AG09309 (cell line): ENCODE data around the gene CDK5RAP2.

Experiments
- DNase-seq: peaks from one replicate; pipeline ENCODE4 v3.0.0-alpha.2; 2010; ENCODE audit warnings: low read depth
- H3K4me3 ChIP-seq: 2 replicates; pipeline ENCODE4 v1.5.1; 2011; ENCODE audit warnings: mild to moderate bottlenecking, low read depth, low read length, moderate library complexity; ENCODE audit not compliant: control insufficient read depth
- TF ChIP-seq, protein P1 (sequence below): IDR thresholded peaks from 2 replicates; pipeline ENCODE4 v1.5.1; 2011; ENCODE audit warnings: mild to moderate bottlenecking, low read depth, low read length, inconsistent platforms; ENCODE audit not compliant: insufficient read depth, control insufficient read depth; ENCODE audit errors: missing control alignments

Gene CDK5RAP2

DNA sequence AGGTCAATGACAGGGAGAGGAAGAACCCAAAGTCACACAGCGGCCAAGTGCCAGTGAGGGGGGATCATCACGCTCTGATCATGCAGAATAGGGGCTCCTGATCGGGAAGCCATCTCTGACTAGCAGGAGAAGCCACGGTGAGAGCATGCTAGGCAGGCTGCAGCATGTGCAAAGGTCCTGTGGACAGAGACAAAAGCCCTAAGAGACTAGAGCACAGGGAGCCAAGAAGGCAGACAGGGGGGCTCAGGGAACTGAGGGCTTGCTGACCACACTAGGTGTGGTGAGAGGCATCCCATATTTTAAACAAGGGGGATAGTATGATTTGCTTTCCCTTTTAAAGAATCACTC is 195.1 kb downstream of the CDK5RAP2 start:
- H3K4me3 ChIP-seq: no peak overlapping the region
- DNase-seq: no peak
- TF ChIP-seq, protein P1, sequence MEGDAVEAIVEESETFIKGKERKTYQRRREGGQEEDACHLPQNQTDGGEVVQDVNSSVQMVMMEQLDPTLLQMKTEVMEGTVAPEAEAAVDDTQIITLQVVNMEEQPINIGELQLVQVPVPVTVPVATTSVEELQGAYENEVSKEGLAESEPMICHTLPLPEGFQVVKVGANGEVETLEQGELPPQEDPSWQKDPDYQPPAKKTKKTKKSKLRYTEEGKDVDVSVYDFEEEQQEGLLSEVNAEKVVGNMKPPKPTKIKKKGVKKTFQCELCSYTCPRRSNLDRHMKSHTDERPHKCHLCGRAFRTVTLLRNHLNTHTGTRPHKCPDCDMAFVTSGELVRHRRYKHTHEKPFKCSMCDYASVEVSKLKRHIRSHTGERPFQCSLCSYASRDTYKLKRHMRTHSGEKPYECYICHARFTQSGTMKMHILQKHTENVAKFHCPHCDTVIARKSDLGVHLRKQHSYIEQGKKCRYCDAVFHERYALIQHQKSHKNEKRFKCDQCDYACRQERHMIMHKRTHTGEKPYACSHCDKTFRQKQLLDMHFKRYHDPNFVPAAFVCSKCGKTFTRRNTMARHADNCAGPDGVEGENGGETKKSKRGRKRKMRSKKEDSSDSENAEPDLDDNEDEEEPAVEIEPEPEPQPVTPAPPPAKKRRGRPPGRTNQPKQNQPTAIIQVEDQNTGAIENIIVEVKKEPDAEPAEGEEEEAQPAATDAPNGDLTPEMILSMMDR: no peak

DNA sequence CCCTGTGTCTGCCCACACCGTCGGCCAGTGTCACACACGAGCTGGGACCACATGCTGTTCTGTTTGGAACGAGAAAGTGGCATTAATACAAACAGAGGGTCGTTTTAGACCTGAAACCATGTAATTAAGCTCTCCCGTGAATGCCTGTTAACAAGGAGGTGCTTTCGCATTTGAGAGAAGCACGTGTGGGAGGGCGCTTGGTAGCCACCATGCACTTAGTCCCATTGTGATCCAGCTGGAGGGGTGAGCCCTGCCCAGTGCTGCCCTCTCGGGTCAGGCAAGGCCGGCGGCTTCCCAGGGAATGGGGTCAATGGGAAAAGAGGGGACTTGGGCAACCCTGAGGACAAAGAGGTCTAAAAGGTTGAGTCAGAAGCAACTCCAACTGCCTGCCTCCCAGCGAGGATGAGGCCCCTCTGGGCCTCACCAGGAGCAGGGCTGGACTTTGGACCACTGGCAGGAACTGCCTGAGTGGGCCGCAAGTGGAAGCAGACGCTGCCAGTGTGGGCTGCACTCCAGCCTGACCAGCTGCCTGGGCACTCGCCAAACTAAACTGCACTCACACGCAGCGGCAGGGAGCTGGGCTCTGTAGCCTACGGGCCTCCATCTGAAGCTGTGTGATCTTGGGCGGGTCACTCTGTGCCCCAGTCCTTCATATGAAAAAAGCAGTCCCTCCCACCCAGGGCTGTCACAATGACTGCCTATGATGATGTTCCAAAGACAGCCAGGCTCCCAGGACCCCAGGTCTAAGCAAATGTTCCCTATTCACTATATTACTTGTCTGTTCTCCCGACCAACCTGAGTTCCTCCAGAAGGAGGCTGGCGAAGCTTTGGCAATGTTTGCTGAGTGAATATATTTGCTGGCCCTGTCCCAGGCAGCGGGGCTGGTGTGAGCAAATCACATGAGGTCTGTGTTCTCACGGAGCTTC is 195.7 kb downstream of the CDK5RAP2 start:
- TF ChIP-seq, protein P1: no peak
- no peak for DNase-seq
- H3K4me3 ChIP-seq: no peak overlapping the region

DNA sequence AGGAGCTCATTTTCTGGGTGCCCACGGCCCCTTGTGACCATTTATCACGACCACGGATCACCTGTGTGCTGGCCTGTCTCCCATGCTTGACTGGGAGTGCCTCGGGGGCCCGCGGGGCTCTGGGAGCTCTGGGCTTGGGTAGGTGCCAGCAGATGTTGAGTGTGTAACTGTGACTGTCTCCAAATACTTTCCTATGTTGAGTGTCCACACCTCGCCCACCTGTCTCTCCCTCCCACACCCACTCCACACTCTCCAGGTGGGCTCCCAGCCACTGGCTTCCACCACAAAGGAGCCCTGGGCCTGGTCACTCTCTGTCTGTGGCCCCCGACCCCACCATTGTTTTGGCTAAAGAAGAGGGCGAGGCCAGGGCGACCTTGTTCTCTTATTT is 196.4 kb downstream of the CDK5RAP2 start:
- TF ChIP-seq, protein P1: no peak
- no peak for DNase-seq
- no peak overlapping the region for H3K4me3 ChIP-seq

DNA sequence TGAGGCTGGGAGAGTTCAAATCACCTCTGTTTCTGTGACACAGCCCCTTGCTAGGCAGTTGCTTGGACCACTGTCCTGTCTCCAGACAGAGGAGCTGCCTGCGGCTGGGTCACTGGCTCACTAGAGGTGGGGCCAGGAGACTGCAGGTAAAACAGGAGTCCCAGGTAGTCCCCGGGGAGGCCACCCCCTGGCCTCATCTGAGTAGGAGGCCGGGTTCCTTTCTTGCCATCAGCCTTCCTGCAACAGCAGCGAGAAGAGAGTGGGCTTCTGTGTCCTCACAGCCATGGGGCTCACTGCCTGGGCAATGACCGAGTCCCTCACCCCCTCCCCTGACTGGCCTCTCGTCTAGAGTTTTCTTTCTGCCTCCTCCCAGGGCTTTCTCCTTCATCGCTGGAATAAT is 197.5 kb downstream of the CDK5RAP2 start:
- H3K4me3 ChIP-seq: no peak overlapping the region
- TF ChIP-seq, protein P1: no peak
- no peak for DNase-seq

DNA sequence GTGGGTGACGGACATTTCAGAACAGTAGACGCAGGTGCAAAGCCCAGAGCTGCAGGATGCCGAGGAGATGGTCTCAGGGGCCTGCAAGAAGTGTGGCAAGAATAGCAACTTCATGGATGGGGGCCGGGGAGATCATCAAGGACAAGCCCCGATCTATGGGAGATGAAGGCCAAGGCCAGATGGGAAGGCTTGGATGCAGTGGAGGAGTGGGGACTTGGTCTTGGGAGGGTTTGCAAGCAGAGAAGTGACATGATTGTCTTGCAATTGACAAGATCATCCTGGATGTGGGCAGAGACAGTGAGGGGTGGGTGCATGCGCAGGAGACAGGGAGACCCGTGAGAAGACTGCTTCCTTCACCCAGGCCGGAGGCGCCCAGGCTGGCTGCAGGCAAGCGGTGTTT is 198.1 kb downstream of the CDK5RAP2 start:
- TF ChIP-seq, protein P1: no peak
- no peak overlapping the region for H3K4me3 ChIP-seq
- DNase-seq: no peak

DNA sequence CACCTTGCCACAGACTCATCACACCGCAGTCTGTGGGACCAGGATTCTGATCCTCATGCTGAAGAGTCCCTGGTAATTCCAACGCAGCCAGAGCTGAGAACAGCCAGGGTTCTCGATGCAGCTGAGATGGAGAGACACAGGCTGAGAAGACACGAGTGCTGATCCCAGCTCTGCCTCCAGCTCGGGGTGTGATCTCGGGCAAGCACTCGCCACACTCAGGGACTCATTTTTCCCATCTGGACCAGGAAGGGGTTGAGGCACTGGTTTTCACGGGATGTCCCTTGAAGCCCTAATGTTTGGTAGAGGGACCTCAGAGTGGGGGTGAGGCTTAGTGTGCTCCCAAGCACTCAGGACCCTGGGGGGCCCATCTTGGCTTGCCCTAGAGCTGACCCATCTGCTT is 200.4 kb downstream of the CDK5RAP2 start:
- no peak for DNase-seq
- no peak overlapping the region for H3K4me3 ChIP-seq
- TF ChIP-seq, protein P1: no peak
